GM18951 (cell line): ENCODE results near the gene HSPA1B.
"Not testable (repeated sequence)": the region's sequence is repeated elsewhere in the genome, so short reads cannot be mapped to it uniquely, and the experiment has no call there.

Source experiments
- POLR2A ChIP-seq: IDR thresholded peaks from 4 replicates; pipeline ENCODE4 v1.6.1; 2011; ENCODE audit warnings: mild to moderate bottlenecking; ENCODE audit not compliant: insufficient read length, insufficient read depth; ENCODE audit errors: extremely low read depth
- in situ Hi-C: fragments of 300-500 bp; cut with MboI; formaldehyde crosslinking; loops from one replicate; pipeline ENCODE4 v1.12.0; 2022; ENCODE audit warnings: low sequenced_read_pairs, mixed read lengths, inconsistent platforms; ENCODE audit not compliant: unreplicated experiment

Gene HSPA1B

DNA sequence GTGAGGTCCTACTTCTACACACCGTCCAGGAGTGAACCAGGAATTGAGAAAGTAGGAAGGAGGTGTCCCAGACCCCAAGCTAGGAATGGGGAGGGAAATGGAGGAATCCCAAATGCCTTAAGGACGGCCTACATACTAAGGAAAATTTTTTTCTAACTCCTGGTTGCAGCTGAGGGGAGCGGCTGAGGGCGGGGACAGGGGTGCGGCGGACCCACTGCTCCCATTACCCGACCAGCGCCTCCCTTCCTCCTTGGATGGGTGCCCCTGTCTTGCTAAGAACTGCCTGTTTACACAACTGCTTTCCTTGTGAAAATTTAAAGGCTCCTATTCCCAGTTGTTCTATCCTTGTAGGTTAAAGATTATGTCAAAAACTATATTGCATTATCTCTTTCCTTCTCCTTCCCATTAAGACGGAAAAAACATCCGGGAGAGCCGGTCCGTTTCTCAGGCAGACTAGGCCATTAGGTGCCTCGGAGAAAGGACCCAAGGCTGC lies 699 bp upstream of the HSPA1B start:
- in situ Hi-C loops: no loop called here
- TF ChIP-seq POLR2A: peak; percentile 57

DNA sequence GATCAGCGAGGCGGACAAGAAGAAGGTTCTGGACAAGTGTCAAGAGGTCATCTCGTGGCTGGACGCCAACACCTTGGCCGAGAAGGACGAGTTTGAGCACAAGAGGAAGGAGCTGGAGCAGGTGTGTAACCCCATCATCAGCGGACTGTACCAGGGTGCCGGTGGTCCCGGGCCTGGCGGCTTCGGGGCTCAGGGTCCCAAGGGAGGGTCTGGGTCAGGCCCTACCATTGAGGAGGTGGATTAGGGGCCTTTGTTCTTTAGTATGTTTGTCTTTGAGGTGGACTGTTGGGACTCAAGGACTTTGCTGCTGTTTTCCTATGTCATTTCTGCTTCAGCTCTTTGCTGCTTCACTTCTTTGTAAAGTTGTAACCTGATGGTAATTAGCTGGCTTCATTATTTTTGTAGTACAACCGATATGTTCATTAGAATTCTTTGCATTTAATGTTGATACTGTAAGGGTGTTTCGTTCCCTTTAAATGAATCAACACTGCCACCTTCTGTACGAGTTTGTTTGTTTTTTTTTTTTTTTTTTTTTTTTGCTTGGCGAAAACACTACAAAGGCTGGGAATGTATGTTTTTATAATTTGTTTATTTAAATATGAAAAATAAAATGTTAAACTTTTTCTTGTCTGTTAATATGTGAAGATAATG lies 2.2 kb downstream of the HSPA1B start:
- no peak for TF ChIP-seq POLR2A
- in situ Hi-C loops: no loop called here

DNA sequence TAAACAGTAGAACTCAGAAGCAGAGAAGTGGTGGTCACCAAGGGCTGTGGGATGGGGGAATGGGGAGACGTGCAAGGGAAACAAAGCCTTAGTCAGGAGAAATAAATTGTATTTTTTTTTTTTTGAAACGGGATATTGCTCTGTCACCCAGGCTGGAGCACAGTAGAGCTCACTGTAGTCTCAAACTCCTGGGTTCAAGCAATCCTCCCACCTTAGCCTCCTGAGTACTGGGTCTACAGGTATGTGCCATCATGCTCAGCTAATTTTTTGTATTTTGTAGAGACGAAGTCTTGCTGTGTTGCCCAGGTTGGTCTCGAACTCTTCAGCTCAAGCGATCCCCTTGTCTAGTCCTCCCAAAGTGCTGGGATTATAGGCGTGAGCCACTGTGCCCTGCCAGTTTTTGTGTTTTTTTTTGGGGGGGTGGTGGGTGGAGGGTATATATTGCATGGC lies 3.4 kb downstream of the HSPA1B start:
- in situ Hi-C loops: no loop called here
- TF ChIP-seq POLR2A: no peak

DNA sequence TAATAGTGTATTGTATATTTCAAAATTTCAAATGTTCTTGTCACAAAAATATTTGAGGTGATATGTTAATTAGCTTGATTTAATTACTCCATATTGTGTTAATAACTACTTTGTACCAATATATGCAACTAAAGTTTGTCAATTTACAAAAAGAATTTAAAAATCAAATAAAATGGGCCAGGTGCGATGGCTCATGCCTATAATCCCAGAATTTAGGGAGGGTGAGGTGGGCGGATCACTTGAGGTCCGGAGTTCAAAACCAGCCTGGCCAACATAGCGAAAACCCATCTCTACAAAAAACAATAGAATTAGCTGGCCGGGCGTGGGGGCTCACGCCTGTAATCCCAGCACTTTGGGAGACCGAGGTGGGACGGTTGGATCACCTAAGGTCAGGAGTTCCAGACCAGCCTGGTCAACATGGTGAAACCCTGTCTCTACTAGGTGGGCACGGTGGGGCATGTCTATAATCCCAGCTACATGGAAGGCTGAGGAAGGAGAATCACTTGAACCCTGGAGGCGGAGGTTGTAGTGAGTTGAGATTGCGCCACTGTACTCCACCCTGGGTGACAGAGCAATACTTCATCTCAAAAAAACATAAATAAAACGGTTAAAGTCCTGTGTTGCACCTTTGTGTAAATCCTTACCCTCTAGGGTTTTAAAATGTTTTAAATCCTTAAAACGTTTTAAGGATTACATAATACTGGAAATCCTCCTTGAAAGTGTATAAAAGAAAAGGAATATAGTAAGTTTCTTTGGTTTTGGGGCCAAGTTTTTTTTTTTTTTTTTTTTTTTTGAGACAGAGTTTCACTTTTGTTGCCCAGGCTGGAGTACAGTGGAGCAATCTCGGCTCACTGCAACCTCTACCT lies 4.0 kb downstream of the HSPA1B start:
- in situ Hi-C loops: no loop called here
- TF ChIP-seq POLR2A: no peak

DNA sequence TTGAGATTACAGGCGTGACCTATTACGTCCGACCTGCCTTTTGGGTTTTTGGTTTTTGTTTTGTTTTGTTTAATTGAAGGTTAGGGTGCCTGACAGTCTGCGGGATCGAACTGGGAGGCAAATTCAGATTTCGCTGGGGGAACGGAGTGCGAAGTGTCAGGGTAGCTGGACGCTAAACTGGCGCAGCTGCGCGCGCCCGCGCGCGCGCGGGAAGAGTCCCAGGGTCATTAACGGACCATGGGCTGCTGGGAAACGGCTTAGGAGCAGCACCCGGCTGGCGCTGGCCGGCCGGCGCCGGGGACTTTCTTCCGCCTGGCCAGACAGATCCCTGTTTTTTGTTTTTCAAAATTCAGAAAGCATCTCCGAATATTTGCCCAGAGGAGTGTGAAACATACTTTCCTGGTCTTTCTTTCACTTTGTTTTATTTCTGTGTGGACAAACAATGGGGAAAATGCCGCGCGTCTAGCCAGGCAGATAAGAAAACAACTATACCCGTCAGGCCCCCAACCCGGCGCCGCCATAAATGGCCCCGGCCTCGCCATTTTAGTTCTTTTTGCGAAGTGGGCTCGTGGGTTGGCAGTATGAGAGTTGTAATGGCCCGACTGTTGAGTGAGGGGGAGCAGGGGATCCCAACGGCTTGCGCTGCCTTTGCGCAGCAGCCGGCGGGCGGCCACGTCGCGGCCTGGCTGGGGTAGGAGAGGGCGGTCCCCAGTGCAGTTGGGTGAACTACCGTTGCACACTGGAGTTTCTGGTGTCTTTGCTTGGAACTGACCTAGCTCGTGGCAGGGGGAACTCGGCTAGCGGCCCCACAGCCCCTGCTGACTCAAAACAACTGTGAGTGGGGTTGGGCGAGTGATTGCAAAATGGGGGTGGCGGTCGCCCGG lies 7.1 kb downstream of the HSPA1B start:
- peak; percentile 99 for TF ChIP-seq POLR2A

DNA sequence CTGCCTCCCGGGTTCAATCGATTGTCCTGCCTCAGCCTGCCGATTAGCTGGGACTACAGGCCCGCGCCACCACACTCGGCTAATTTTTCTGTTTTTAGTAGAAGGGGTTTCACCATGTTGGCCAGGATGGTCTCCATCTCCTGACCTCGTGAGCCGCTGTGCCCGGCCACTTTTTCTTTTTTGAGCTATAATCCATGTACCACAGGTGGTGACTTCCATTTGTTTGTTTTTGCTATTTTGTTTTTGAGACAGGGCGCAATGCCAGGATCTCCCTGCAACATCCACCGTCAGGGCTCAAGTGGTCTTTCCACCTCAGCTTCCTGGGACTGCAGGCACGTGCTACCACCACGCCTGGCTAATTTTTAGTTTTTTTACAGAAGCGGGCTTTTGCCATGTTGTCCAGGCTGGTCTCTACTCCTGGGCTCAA lies 8.5 kb downstream of the HSPA1B start:
- in situ Hi-C loops: no loop called here
- no peak for TF ChIP-seq POLR2A

More for the DNA sequence above, 7.1 kb downstream of the HSPA1B start:
- in situ Hi-C loops: no loop called here

DNA sequence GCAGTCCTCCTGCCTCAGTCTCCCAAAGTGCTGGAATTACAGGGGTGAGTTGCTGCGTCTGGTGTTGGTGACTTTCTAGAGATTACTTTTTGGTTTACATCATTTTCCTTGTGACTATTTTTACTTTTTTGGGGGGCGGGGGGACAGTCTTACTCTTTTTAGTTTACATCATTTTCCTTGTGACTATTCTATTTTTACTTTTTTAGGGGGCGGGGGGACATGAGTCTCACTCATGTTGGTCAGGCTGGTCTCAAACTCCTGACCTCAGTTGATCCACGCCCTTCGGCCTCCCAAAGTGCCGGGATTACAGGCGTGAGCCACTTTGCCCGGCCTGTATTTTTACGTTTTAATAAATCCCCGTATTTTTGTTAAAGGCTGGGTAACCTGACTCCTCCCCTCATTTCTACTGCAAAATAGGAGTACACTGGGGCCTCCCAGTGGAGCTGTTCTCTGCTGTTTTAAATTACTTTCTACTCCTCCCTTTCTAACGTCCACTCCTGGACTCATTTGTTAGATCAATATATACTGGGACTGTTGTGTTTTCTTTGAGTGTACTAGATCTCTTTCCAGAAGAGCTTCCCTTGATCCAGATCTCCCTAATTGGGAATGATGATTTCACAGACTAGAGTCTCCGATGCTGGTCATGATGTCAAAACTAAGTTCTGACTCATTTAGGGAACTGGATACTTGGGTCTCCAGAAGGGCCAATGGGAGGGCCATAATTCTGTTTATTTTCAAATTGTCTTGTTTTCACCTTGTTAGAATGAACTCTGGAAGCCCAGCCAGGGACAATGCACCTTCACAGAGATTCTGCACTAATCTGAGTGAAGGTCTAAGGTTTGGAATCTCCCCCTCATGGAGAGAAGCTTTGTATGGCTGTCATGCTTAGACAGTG lies 9.2 kb downstream of the HSPA1B start:
- in situ Hi-C loops: no loop called here
- no peak for TF ChIP-seq POLR2A

DNA sequence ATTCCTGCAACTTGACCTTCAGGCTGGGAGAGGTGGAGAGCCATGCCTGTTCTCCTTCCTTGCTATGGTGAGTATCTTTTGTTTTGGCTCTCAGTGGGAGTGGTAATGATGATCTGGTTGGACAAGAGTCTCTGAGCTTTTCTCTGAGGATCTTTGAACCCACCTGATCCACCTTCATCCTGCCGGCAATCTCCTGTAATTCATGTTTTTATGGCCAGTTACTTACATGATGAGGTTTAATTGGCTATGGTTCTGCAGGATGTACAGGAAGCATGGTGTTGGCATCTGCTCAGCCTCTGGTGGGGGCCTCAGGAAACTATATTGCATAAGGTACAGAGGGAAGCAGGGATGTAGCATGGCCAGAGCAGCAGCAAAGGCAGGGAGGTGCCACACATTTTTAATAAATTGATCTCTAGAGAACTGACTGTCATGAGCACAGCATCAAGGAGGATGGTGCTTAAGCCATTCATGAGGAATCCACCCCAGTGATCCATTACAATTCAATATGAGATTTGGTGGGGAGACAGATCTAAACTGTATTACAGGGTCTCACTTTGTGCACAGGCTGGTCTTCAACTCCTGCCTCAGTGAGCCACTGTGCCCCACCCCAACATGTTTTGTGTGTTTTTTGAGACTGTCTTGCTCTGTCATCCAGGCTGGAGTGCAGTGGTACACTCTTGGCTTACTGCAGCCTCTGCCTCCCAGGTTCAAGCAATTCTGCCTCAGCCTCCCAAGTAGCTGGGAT lies 10.0 kb downstream of the HSPA1B start:
- TF ChIP-seq POLR2A: peak; percentile 19
- in situ Hi-C loops: no loop called here

DNA sequence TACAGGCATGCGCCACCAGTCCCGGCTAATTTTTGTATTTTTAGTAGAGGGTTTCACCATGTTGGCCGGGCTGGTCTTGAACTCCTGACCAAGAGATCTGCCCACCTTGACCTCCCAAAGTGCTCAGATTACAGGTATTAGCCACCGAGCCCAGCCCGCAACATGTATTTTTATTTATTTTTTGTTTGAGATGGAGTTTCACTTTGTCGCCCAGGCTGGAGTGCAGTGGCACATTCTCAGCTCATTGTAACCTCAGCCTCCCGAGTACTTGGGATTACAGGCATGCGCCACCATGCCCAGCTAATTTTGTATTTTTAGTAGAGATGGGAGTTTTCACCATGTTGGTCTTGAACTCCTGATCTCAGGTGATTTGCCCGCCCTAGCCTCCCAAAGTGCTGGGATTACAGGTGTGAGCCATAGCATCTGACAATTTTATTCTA lies 10.6 kb downstream of the HSPA1B start:
- in situ Hi-C loops: not testable (repeated sequence)

DNA sequence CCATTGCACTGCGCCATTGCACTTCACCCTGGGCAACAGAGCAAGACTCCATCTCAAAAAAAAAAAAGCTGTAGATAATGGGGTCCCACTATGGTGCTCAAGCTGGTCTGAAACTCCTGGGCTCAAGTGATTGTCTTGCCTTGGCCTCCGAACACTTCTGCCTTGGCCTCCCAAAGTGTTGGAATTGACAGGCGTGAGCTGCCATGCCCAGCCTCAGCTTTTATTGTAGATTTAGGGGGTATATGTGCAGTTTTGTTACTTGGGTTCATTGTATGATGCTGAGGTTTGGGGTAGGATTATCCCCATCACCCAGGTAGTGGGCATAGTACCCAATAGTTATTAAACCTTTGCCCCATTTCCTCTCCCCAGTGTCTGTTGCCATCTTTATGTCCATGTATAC lies 11.4 kb downstream of the HSPA1B start:
- in situ Hi-C loops: no loop called here
- peak; percentile 19 for TF ChIP-seq POLR2A

DNA sequence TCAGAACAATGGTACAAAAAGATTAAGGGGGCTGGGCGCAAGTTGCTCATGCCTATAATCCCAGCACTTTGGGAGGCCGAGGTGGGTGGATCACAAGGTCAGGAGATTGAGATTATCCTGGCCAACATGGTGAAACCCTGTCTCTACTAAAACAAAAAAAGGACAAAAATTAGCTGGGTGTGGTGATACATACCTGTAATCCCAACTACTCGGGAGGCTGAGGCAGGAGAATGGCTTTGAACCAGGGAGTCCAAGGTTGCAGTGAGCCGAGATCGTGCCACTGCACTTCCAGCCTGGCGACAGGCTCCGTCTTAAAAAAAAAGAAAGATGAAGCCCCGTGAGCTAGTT lies 12.2 kb downstream of the HSPA1B start:
- in situ Hi-C loops: not testable (repeated sequence)

DNA sequence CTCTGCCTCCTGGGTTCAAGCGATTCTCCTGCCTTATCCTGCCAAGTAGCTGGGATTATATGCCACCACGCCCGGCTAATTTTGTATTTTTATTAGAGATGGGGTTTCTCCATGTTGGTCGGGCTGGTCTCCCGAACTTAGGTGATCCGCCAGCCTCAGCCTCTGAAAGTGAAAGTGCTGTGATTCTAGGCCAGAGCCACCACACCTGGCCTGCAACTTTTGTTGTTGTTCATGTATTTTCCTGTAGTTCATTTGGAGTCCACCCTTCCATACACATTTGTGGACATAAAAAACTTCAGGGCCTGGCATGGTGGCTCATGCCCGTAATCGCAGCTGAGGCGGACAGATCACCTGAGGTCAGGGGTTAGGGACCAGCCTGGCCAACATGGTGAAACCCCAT lies 14.5 kb downstream of the HSPA1B start:
- in situ Hi-C loops: no loop called here

DNA sequence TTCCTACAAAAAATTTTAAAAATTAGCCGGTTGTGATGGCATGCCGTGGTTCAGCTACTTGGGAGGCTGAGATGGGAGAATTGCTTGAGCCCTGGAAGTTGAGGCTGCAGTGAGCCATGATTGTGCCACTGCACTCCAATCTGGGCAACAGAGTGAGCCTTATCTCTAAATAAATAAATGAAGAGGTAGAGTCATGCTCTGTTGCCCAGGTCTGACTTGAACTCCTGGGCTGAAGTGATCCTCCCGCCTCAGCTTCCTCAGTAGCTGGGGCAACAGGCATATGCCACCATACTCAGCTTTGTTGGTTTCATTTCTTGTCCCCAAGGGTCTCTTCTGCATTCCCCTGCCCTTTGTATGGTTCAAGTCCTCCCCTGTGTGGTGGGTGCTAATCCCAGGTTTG lies 17.0 kb downstream of the HSPA1B start:
- no peak for TF ChIP-seq POLR2A
- in situ Hi-C loops: no loop called here

More for the DNA sequence above, 14.5 kb downstream of the HSPA1B start:
- TF ChIP-seq POLR2A: no peak
